ENCODE results near the gene IL1RL2.

IL1RL2 gene

DNA sequence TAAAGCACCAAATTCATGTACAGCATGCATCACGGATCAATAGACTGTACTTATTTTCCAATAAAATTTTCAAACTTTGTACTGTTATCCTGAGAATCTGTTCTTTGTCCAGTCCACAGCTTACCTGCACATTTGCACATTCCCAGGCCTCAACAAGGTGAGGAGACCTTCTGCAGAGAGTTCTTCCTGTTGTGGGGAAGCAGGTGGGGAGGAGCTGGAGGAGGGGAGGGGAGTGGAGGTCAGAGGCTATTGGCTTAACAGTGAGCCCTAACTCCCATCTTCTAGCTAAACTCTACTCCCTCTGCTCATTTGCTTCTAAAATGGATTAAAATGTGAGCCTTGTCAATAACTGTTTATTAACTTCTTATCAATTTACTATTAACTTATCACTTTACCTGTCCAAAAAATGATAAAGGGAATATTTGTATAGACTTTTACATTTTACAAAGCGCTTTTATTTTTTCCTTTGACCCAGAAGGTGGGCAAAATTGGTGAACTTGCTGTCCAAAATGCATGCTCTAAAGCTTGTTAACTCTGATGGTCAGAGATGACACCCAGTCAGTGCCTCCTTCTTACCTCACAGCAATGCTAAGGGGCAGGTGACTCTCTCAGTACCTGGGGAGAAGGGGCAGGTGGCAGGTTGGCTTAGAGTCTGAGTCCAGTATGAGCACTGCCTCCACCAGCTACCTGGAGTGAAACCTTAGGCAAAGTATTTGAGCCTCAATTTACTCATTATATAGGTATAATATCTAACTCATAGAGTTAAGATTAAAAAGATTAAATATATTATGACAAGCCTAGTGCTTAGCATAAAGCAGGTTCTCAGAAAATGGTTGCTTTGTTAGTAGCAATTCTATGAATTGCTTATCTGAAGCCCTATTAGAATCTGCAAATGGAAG is 6.8 kb upstream of the IL1RL2 start:
- no peak overlapping the region for H2AFZ ChIP-seq (ENCODE audit: low read length)
- H3K9me3 ChIP-seq (ENCODE audit: low read length), result no peaks in the 10 kb centered on the region
- no peak for TF ChIP-seq EZH2 (IDR thresholded peaks at IDR 0.05; ENCODE audit: borderline replicate concordance, low read length)
- TF ChIP-seq, protein P1, sequence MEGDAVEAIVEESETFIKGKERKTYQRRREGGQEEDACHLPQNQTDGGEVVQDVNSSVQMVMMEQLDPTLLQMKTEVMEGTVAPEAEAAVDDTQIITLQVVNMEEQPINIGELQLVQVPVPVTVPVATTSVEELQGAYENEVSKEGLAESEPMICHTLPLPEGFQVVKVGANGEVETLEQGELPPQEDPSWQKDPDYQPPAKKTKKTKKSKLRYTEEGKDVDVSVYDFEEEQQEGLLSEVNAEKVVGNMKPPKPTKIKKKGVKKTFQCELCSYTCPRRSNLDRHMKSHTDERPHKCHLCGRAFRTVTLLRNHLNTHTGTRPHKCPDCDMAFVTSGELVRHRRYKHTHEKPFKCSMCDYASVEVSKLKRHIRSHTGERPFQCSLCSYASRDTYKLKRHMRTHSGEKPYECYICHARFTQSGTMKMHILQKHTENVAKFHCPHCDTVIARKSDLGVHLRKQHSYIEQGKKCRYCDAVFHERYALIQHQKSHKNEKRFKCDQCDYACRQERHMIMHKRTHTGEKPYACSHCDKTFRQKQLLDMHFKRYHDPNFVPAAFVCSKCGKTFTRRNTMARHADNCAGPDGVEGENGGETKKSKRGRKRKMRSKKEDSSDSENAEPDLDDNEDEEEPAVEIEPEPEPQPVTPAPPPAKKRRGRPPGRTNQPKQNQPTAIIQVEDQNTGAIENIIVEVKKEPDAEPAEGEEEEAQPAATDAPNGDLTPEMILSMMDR (IDR thresholded peaks at IDR 0.05; ENCODE audit: low read length), result no peak
- H4K20me1 ChIP-seq (ENCODE audit: insufficient read depth, low read length), result no peaks in the 10 kb centered on the region
- H3K36me3 ChIP-seq (ENCODE audit: insufficient read depth, low read length), result no peaks in the 10 kb centered on the region
- H3K4me2 ChIP-seq (ENCODE audit: low read length), result no peak overlapping the region
- H3K27ac ChIP-seq (ENCODE audit: low read depth, low read length, poor library complexity, severe bottlenecking), result no peak overlapping the region
- H3K27me3 ChIP-seq (ENCODE audit: insufficient read depth, low read length), result no peaks in the 10 kb centered on the region
- no peaks in the 10 kb centered on the region for H3F3A ChIP-seq (ENCODE audit: insufficient read depth, low read length)
- no peaks in the 10 kb centered on the region for H3K79me2 ChIP-seq (ENCODE audit: insufficient read depth, low read length)
- H3K9ac ChIP-seq (ENCODE audit: low read length), result no peak overlapping the region
- H3K4me3 ChIP-seq (ENCODE audit: low read depth, low read length, poor library complexity, severe bottlenecking), result no peak overlapping the region
- H3K4me1 ChIP-seq (ENCODE audit: insufficient read depth, low read length, severe bottlenecking), result no peaks in the 10 kb centered on the region
- no peaks in the 10 kb centered on the region for H3K9me2 ChIP-seq (ENCODE audit: low read depth, low read length)

DNA sequence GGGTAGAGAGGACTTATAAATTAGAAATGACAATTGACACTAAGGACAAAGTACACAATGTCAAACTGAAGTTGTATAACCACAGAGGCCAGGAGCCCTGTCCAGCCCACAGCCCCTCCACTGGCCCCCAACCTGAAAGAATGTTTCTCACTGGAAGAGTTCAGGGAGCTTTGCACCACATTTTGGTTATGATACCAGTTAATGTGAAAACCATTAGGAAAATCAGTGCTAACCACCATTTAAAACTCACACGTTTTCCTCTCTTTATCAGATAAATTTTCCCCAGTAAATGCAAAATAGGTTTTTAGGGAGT is 6.2 kb upstream of the IL1RL2 start:
- H2AFZ ChIP-seq (ENCODE audit: low read length), result no peak overlapping the region
- no peak overlapping the region for H3K27ac ChIP-seq (ENCODE audit: low read depth, low read length, poor library complexity, severe bottlenecking)
- no peaks in the 10 kb centered on the region for H4K20me1 ChIP-seq (ENCODE audit: insufficient read depth, low read length)
- H3K79me2 ChIP-seq (ENCODE audit: insufficient read depth, low read length), result no peaks in the 10 kb centered on the region
- no peaks in the 10 kb centered on the region for H3K9me3 ChIP-seq (ENCODE audit: low read length)
- H3K4me3 ChIP-seq (ENCODE audit: low read depth, low read length, poor library complexity, severe bottlenecking), result no peak overlapping the region
- no peaks in the 10 kb centered on the region for H3F3A ChIP-seq (ENCODE audit: insufficient read depth, low read length)
- H3K27me3 ChIP-seq (ENCODE audit: insufficient read depth, low read length), result no peaks in the 10 kb centered on the region
- H3K9ac ChIP-seq (ENCODE audit: low read length), result no peak overlapping the region
- H3K4me1 ChIP-seq (ENCODE audit: insufficient read depth, low read length, severe bottlenecking), result no peaks in the 10 kb centered on the region
- no peaks in the 10 kb centered on the region for H3K36me3 ChIP-seq (ENCODE audit: insufficient read depth, low read length)
- H3K9me2 ChIP-seq (ENCODE audit: low read depth, low read length), result no peaks in the 10 kb centered on the region
- H3K4me2 ChIP-seq (ENCODE audit: low read length), result no peak overlapping the region
- TF ChIP-seq, protein P1 (IDR thresholded peaks at IDR 0.05; ENCODE audit: low read length), result no peak
- no peak for TF ChIP-seq EZH2 (IDR thresholded peaks at IDR 0.05; ENCODE audit: borderline replicate concordance, low read length)

DNA sequence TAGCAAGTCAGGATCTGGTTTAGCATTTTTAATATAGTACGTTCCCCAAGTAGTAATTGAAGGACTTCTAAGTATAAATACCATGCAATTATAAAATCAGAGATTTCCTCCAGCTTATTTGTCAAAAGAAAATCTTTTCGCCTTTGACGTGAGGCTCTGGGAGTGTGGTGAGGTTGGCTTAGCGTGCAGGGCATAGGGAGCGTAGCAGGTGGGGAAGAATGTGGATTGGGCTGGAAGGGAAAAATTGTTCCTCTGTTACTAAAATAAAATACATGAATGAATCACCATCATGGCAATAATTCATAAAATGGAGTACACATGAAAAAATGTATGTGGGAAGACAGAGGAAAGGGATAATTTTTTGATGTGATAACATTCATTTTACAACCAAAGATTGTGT is 5.4 kb upstream of the IL1RL2 start:
- Histone ChIP-seq H3K36me3 (ENCODE audit: insufficient read depth, low read length) (no peaks in the 10 kb centered on the region), H3K27me3 (ENCODE audit: insufficient read depth, low read length) (no peaks in the 10 kb centered on the region), H3K79me2 (ENCODE audit: insufficient read depth, low read length) (no peaks in the 10 kb centered on the region), H3K4me1 (ENCODE audit: insufficient read depth, low read length, severe bottlenecking) (no peaks in the 10 kb centered on the region), H3K9ac (ENCODE audit: low read length) (no peak overlapping the region), H3K9me2 (ENCODE audit: low read depth, low read length) (no peaks in the 10 kb centered on the region), H3K4me2 (ENCODE audit: low read length) (no peak overlapping the region), H3K27ac (ENCODE audit: low read depth, low read length, poor library complexity, severe bottlenecking) (no peak overlapping the region), H2AFZ (ENCODE audit: low read length) (no peak overlapping the region), H3K4me3 (ENCODE audit: low read depth, low read length, poor library complexity, severe bottlenecking) (no peak overlapping the region), H3F3A (ENCODE audit: insufficient read depth, low read length) (no peaks in the 10 kb centered on the region), H4K20me1 (ENCODE audit: insufficient read depth, low read length) (no peaks in the 10 kb centered on the region), H3K9me3 (ENCODE audit: low read length) (no peaks in the 10 kb centered on the region)
- TF ChIP-seq EZH2 (IDR thresholded peaks at IDR 0.05; ENCODE audit: borderline replicate concordance, low read length), result no peak
- TF ChIP-seq, protein P1 (IDR thresholded peaks at IDR 0.05; ENCODE audit: low read length), result no peak

Data from OCI-LY1 (cell line).